Measurements from ENCODE around the gene DGKB.

- TF ChIP-seq POLR2A (IDR thresholded peaks at IDR 0.05) (no peak), CTCF (IDR thresholded peaks at IDR 0.05) (no peak)
These were observed 263.2 kb downstream of the DGKB start for GRCh38 chr7:14639329-14639728.

All from body of pancreas (tissue), 4 donors.